Measurements from ENCODE around the gene ING3.
A peak's percentile ranks its signal among the peaks of the same experiment; 100 is the strongest.
"Not testable (repeated sequence)": the region's sequence is repeated elsewhere in the genome, so short reads cannot be mapped to it uniquely, and the experiment has no call there.

Gene ING3

GRCh38 chr7:120949998-120950538 lies 509 bp upstream of the ING3 start:
- no peak for DNase-seq (ENCODE audit: low read depth in 2 of 2)

- DNase-seq (ENCODE audit: low read depth in 2 of 2) = no peak
Measured at GRCh38 chr7:120951309-120951699, 727 bp downstream of the ING3 start.

DNA sequence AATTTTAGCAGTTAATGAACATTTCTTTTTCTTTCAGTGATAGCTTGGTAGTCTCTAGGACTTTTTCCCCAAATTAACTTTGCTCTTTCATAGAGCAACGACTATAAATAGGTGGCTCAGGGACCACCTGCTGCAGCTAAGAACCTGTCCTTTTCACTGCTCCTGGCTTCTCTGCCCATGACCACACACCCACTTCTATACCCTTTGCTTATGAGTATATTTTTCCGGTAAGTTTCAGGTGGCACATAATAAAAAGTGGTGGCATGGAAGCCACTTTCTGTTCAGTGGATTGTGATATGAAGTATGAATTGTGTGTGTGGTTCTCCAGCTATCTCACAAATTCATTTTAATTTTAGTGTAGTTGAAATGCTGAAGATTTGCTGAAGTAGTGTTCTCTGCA lies 1.2 kb downstream of the ING3 start:
- DNase-seq (ENCODE audit: low read depth in 2 of 2) = no peak

DNA sequence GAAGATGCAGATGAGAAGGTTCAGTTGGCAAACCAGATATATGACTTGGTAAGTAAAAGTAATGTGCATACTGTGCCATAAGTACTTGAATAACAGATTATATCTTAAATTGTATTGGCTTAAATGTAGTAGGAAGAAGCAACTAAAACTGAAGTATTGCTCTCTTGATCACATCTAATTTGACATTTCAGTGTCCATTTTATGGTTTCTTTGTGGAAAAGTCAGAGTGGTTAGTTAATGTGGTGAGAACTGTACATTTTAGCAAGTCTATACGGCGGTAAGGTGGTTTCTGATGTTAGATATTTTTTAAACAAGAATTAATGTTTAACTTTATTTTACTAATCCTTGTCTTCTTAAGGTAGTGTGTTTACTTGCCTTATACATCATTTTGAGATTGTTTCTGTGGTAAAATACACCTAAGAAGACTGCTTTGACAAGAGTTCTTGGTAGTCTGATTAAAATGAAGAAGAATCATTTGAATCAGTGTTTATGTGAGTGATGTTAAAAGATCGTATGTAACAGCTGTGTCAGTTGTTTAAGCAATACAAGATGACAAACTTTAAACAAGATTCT lies 5.1 kb downstream of the ING3 start:
- DNase-seq (ENCODE audit: low read depth in 2 of 2) = no peak

GRCh38 chr7:120959929-120960484 lies 9.4 kb downstream of the ING3 start:
- no peak for DNase-seq (ENCODE audit: low read depth in 2 of 2)

GRCh38 chr7:120960714-120961113 lies 10.1 kb downstream of the ING3 start:
- DNase-seq (ENCODE audit: low read depth in 2 of 2) = no peak

DNA sequence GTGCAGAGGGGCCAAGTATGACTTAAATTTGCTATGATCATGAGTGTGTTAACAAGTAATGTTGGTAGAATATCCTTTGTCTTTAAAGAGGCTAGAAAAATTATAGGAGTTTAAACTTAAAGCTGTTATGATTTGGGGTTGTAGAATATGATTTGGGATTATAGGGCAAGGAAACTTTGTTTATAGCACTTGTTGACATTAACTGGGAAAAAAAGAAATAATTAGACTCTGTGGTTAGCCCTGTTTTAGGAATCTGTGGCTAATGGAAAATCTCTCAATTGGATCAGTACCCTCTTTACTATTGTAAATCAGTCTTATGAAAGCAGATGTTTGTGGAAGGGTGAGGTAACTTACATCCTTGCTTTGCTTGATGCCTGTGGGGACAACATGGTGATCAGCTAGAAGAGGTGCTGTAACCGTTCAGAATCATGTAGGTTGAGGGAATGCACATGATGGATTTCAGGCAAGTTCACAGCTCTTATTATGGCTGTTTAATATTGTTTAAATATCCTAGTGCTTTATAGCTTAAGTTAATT lies 11.1 kb downstream of the ING3 start:
- no peak for DNase-seq (ENCODE audit: low read depth in 2 of 2)

DNA sequence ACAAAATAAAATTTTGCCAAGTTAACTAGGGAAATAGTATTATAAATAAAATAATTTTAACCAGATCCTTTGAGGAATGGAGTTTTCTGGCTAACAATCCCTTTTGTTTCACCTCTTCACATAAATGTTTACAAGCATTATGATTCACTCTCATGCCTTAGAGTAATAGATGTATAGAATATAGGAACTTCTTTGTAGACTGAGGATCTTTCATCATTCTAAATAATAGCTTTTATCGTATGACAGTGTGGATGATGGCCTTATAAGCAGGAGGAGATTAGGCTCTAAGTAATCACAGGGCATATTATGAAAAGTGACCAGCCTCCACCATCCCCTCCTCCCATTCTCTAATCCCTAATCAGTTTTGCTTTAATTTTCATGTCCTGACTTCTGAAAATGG lies 13.5 kb downstream of the ING3 start:
- DNase-seq (ENCODE audit: low read depth in 2 of 2) = no peak

DNA sequence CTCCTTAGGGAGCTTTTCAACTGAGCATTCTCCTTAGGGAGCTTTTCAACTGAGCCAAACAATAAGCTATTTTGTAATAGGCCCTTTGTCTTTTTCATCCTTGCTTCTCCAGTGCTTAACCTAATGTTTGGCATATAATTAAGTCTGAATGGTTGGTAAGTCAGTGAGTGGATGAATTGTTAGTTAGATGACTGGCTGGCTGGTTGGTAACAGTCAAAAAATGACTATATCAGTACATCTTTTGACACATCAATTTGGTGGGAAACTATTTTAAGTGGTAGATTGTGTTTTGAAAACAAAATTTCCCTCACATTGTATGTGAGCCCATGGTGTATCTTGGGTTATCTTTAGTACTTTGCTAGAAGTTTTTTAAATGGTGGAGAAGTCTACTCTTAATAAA lies 16.4 kb downstream of the ING3 start:
- DNase-seq (ENCODE audit: low read depth in 2 of 2) = no peak

DNA sequence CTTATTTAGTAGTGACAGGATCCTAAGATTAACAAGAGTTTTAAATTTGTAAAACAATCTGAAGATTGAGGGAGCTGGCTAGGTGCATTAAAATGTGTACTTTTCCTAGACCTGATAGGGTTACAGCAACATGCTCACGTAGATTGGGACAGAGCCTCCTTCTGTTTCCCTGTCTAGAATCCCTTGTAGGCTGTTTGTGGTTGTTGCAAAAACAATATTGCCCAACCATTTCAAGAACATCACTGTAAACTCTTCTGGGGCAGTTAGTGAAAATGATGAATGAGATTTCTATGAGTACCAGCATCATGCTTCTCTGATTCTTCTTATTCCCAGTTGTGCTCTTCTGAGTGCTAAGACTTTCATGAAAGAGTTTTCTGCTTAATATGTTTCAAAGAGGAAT lies 23.3 kb downstream of the ING3 start:
- DNase-seq (ENCODE audit: low read depth in 2 of 2) = no peak

- DNase-seq (ENCODE audit: low read depth in 2 of 2) = no peak
Measured at GRCh38 chr7:120979765-120980499, 29.4 kb downstream of the ING3 start.

DNA sequence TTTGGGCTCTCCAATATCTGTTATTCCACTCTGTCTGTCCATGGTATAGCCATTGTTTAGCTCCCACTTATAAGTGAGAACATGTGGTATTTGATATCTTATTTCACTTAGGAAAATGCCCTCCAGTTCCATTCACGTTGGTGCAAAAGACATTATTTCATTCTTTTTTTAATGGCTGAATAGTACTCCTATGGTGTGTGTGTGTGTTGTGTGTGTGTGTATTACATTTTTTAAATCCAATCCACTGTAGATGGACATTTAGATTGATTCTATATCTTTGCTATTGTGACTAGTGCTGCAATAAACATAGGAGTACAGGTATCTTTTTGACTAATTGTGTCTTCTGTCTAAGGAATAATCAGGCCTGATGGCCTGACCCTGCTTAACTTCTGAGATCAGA lies 30.5 kb downstream of the ING3 start:
- no peak for DNase-seq (ENCODE audit: low read depth in 2 of 2)

GRCh38 chr7:120981888-120982615 lies 31.5 kb downstream of the ING3 start:
- no peak for DNase-seq (ENCODE audit: low read depth in 2 of 2)

- DNase-seq (ENCODE audit: low read depth in 2 of 2) = not testable (repeated sequence)
Measured at GRCh38 chr7:120983592-120983991, 33.0 kb downstream of the ING3 start.

- no peak for DNase-seq (ENCODE audit: low read depth in 2 of 2)
Measured at GRCh38 chr7:120984406-120984805, 33.8 kb downstream of the ING3 start.

- DNase-seq (ENCODE audit: low read depth in 2 of 2) = no peak
Measured at GRCh38 chr7:120985130-120985758, 34.7 kb downstream of the ING3 start.

- DNase-seq (ENCODE audit: low read depth in 2 of 2) = no peak
Measured at GRCh38 chr7:120985839-120986238, 35.3 kb downstream of the ING3 start.

- DNase-seq (ENCODE audit: low read depth in 2 of 2) = no peak
Measured at GRCh38 chr7:120986650-120987049, 36.1 kb downstream of the ING3 start.

- DNase-seq (ENCODE audit: low read depth in 2 of 2) = no peak
Measured at GRCh38 chr7:120987280-120987679, 36.7 kb downstream of the ING3 start.

DNA sequence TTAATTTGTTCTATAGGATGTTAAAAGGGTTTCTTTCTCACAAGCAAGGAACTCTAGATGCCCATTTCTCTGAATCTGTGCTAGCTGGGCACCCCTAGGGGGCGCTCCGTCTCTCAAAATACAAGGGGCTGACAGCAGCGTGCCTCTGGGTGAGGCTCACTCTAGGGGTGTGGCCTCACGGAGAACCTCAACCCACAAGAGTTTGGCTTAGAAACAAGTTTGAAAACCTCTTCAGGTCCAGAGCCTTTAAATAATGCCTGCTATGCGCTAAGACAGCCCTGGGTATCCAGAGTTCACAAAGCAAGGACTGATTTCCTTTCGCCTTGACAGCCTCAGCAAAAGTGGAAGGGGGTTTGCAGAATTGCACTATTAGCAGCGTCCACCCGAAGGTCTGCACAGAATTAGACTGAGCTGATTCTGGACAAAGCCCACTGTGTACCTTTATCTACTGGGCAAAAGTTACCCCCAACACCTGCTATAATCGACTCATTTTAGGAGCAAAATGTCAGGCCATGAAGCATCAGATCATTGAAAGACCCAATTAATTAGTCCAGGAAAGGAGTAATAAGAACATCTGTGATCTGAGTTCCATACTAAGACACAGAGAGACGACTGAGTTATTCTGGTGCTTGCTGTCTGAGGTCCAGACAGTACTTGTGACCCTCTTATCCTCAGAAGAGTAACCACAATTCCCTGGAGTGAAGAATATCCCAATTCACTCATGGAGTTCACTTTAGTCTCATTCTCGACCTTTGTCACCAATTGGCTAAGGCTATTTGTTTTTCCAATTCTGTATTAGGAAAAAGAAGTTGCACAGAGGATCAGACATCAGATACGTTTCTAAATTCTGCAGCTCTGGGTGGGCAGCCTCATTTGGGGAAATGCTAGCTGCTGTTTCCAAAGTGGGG lies 37.4 kb downstream of the ING3 start:
- DNase-seq (ENCODE audit: low read depth in 2 of 2) = peak; percentile 68 to 72

Measured in stimulated activated CD8-positive, alpha-beta memory T cell treated with anti-CD3 and anti-CD28 coated beads, Interleukin-15, amount 100 ng/mL, for 48 hours (primary cell).